AG10803 (cell line): Measurements from ENCODE around the gene ZNF593OS.

Experiments
- DNase-seq: peaks from one replicate; pipeline ENCODE4 v3.0.0; 2010; ENCODE audit warnings: low read depth
- H3K4me3 ChIP-seq: 2 replicates; pipeline ENCODE4 v1.5.1; 2011; ENCODE audit warnings: mild to moderate bottlenecking, low read length, control low read depth
- CTCF ChIP-seq: conservative IDR thresholded peaks from 2 replicates; pipeline ENCODE4 v1.5.1; 2011; ENCODE audit warnings: mild to moderate bottlenecking, low read length, control low read depth, inconsistent platforms

The ZNF593OS gene

DNA sequence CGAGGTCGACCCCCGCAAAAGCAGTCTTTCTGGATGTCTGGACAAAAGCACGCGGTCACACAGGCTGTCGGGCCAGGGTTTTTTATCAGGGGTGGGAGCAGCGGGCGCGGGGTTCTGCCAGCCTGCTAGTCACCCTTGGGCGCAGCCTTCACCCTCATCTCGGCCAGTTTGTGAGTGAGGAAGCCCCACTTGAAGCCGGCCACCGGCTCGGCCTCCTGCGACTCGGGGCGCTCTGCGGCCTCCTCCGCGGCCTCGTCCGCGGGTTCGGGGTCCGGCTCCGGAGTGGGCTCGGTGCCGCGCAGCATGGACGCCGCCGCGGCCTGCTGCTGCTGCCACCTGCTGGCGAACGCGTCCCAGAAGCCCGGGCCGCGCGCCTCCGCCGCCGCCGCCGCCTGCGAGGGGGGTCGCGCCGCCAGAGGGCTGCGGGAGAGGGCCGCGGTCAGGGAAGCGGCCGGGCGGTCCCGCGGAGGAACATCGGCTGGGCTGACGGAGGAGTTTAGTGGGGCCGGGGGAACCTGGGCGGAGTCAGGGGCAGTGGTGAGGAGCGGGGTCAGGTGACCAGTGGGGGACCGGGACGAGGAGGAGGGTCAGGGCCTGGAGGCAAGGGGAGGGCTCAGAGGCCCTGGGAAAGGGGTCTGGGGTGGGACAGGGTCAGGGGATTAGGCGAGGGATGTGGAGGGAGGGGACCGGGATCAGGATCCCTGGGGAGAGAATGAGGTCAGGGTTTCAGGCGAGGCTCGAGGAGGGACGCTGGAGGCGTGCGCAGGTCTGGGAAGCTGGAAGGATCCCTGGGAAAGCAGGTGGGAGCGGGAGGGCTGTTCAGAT lies 7.4 kb downstream of the ZNF593OS start:
- peak; percentile 25 for TF ChIP-seq CTCF
- H3K4me3 ChIP-seq: peak overlapping the region; percentile 45
- peak; percentile 8 for DNase-seq

DNA sequence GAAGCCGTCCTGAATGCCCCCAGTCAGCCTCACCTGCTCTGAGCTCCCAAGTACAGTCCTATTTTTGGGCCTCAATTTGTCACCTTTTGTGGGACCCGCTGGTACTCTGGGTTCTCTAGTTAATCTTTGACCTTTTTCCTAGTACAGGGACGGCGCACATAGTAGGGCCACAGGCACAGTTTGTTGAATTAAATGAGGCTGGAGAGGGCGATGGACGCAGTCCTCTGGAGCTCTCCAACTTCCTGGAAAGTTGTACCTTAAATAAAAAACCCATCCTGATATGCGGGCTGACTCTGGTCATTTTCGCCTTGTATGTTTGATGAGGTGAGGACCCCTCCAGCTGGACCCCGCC lies 8.0 kb downstream of the ZNF593OS start:
- DNase-seq: no peak
- TF ChIP-seq CTCF: no peak
- no peak overlapping the region; the same call in 1 of the 2 replicates for H3K4me3 ChIP-seq

DNA sequence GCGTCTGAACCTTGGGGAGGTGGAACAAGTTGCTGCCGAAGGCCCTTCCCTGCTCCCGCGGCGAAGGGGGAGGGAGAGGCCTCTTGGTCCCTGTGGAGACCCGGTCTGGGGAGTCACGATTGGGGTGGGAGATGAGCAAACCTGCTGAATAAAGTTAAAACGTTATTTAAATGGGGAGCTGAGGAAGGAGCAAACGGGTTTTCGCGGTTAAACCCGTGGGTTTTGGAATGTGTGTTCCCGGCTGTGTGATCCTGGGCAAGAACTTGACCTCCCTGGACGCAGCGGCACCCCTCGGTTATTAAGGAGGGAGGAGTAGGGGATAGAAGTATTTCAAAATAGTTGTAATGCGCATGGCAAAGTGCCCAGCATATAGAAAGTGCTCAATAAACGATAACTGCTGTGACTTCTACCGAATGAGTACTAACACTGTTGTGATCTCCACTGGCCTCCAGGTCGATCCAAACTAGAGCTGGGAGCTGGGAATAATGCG lies 9.4 kb downstream of the ZNF593OS start:
- peak overlapping the region; percentile 36 for H3K4me3 ChIP-seq
- DNase-seq: no peak
- no peak for TF ChIP-seq CTCF

- peak; percentile 13; the same call in 1 of the 2 replicates for TF ChIP-seq CTCF
- DNase-seq: peak; percentile 39
- H3K4me3 ChIP-seq: peak overlapping the region; percentile 37
These were observed 10.0 kb downstream of the ZNF593OS start for GRCh38 chr1:26161415-26162219.

DNA sequence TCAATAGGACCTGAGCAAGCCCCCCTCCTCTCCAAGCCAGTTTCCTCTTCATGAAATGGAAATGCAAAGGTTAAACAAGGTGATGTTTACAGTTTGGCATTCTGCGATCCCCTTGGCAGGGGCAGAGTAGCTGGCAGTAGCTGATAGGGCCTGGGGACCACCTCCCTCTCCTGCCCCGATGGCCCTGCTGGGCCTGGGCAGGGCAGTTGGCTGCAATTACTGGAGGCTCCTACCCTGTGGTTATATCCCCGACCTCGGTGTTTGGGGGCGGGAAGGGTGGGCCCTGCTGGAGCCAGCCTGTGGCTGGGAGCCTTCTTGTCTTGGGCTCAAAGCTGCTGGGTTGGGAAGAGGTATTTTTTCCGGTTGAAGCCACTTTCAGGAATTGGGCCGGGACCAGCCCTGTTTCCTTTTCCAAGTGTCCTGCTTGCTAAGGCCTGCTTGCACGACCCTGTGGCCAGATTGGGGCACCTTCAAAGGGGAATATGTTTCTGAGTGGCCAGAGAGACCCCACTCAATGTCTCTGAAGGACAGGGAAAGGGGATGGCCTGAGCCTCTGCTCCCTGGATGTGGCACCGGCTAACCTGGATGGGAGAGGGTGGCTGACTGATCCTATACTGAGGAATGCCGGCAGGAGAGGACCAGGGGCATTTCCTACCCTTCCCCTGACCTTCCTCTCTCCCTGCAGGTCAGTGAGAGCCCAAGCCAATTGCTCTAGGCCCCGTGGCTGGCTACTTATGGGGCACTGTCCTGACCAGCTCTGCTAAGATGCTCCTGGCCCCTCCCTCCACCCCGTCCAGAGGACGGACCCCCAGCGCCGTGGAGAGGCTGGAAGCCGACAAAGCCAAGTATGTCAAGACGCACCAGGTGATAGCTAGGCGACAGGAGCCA lies 10.9 kb downstream of the ZNF593OS start:
- TF ChIP-seq CTCF: no peak
- no peak overlapping the region; the same call in 1 of the 2 replicates for H3K4me3 ChIP-seq
- no peak for DNase-seq

GRCh38 chr1:26159743-26160039 lies 11.9 kb downstream of the ZNF593OS start:
- TF ChIP-seq CTCF: no peak
- H3K4me3 ChIP-seq: no peak overlapping the region
- no peak for DNase-seq
